H9 (cell line): ENCODE results near the gene BEST3. TPM values are rescaled to one million over a fixed set of nuclear protein-coding genes. Genes with fewer than 3 reads are reported as not detected.

Source experiments
- DNase-seq: peaks from one replicate; pipeline ENCODE4 v3.0.0-alpha.2; 2017
- H2AFZ ChIP-seq: one replicate; pipeline ENCODE4 v1.6.1; 2013; ENCODE audit warnings: mild to moderate bottlenecking, low read length, control low read depth, moderate library complexity
- H2AK5ac ChIP-seq: 2 replicates; pipeline ENCODE4 v1.6.1; 2013; ENCODE audit warnings: low read length, control low read depth, mixed read lengths; ENCODE audit not compliant: insufficient read length
- H2BK120ac ChIP-seq: one replicate; pipeline ENCODE4 v1.6.1; 2013; ENCODE audit warnings: low read depth, mild to moderate bottlenecking, low read length, control low read depth, inconsistent platforms; ENCODE audit not compliant: poor library complexity, severe bottlenecking
- H2BK12ac ChIP-seq: 2 replicates; pipeline ENCODE4 v1.6.1; 2013; ENCODE audit warnings: low read length, control low read depth, mixed read lengths, low read depth; ENCODE audit not compliant: insufficient read length
- H2BK15ac ChIP-seq: 2 replicates; pipeline ENCODE4 v1.6.1; 2013; ENCODE audit warnings: low read depth, low read length, control low read depth
- H2BK20ac ChIP-seq: one replicate; pipeline ENCODE4 v1.6.1; 2013; ENCODE audit warnings: low read depth, mild to moderate bottlenecking, low read length, control low read depth, inconsistent platforms; ENCODE audit not compliant: poor library complexity, severe bottlenecking
- H2BK5ac ChIP-seq: 2 replicates; pipeline ENCODE4 v1.6.1; 2013; ENCODE audit warnings: low read length, control low read depth, mixed read lengths; ENCODE audit not compliant: insufficient read length
- H3K14ac ChIP-seq: 2 replicates; pipeline ENCODE4 v1.6.1; 2013; ENCODE audit warnings: low read length, control low read depth; ENCODE audit not compliant: insufficient read depth
- H3K18ac ChIP-seq: 2 replicates; pipeline ENCODE4 v1.6.1; 2013; ENCODE audit warnings: low read depth, mild to moderate bottlenecking, mixed read lengths, low read length, control low read depth; ENCODE audit not compliant: insufficient read length
- H3K23ac ChIP-seq: 2 replicates; pipeline ENCODE4 v1.6.1; 2013; ENCODE audit warnings: low read length, control low read depth, mixed read lengths, low read depth; ENCODE audit not compliant: insufficient read length
- H3K23me2 ChIP-seq: 2 replicates; pipeline ENCODE4 v1.6.1; 2013; ENCODE audit warnings: low read depth, mild to moderate bottlenecking, mixed read lengths, low read length, control low read depth; ENCODE audit not compliant: insufficient read length, poor library complexity, severe bottlenecking
- H3K27ac ChIP-seq: 2 replicates; pipeline ENCODE4 v1.5.1; 2013; ENCODE audit warnings: low read length, control low read depth, mixed read lengths, low read depth; ENCODE audit not compliant: insufficient read length
- H3K27me3 ChIP-seq: 2 replicates; pipeline ENCODE4 v1.6.1; 2013; ENCODE audit warnings: low read length, control low read depth, inconsistent platforms; ENCODE audit not compliant: insufficient read depth
- H3K4ac ChIP-seq: 2 replicates; pipeline ENCODE4 v1.6.1; 2013; ENCODE audit warnings: low read depth, mild to moderate bottlenecking, control low read depth, inconsistent platforms, low read length, moderate library complexity
- H3K4me1 ChIP-seq: 2 replicates; pipeline ENCODE4 v1.6.1; 2013; ENCODE audit warnings: low read length, control low read depth, inconsistent platforms; ENCODE audit not compliant: insufficient read depth
- H3K4me2 ChIP-seq: 2 replicates; pipeline ENCODE4 v1.6.1; 2013; ENCODE audit warnings: low read length, control low read depth, mixed read lengths; ENCODE audit not compliant: insufficient read length, insufficient read depth
- H3K56ac ChIP-seq: 2 replicates; pipeline ENCODE4 v1.6.1; 2013; ENCODE audit warnings: low read depth, mild to moderate bottlenecking, mixed read lengths, low read length, control low read depth; ENCODE audit not compliant: insufficient read length
- H3K79me1 ChIP-seq: 2 replicates; pipeline ENCODE4 v1.6.1; 2013; ENCODE audit warnings: low read depth, mild to moderate bottlenecking, moderate library complexity, low read length, control low read depth, inconsistent platforms; ENCODE audit not compliant: insufficient read depth, poor library complexity, severe bottlenecking
- H3K79me2 ChIP-seq: 2 replicates; pipeline ENCODE4 v1.6.1; 2013; ENCODE audit warnings: low read length, control low read depth, inconsistent platforms; ENCODE audit not compliant: insufficient read depth
- H3K9ac ChIP-seq: 2 replicates; pipeline ENCODE4 v1.6.1; 2013; ENCODE audit warnings: low read length, control low read depth, mixed read lengths; ENCODE audit not compliant: insufficient read length; ENCODE audit errors: extremely low read depth
- H3K9me3 ChIP-seq: one replicate; pipeline ENCODE4 v1.6.1; 2013; ENCODE audit warnings: low read depth, low read length, inconsistent platforms; ENCODE audit not compliant: control insufficient read depth
- H3T11ph ChIP-seq: one replicate; pipeline ENCODE4 v1.6.1; 2013; ENCODE audit warnings: mild to moderate bottlenecking, low read length, control low read depth, inconsistent platforms
- H4K20me1 ChIP-seq: one replicate; pipeline ENCODE4 v1.6.1; 2013; ENCODE audit not compliant: control insufficient read depth, insufficient read length, insufficient read depth
- H4K5ac ChIP-seq: 2 replicates; pipeline ENCODE4 v1.6.1; 2013; ENCODE audit warnings: low read depth, mild to moderate bottlenecking, mixed read lengths, low read length, control low read depth; ENCODE audit not compliant: insufficient read length
- H4K8ac ChIP-seq: replicated peaks from 2 replicates; pipeline ENCODE4 v1.6.1; 2013; ENCODE audit warnings: low read length, control low read depth, mixed read lengths, low read depth; ENCODE audit not compliant: insufficient read length
- H4K91ac ChIP-seq: 2 replicates; pipeline ENCODE4 v1.6.1; 2013; ENCODE audit warnings: low read depth, mild to moderate bottlenecking, moderate library complexity, mixed read lengths, low read length, control low read depth; ENCODE audit not compliant: insufficient read length
- H3K27ac Mint-ChIP-seq, 3 experiments: 2 replicates in 2 of 3; 3 replicates in 1 of 3; pipeline ENCODE4 v1.8.0; 2020 to 2021; ENCODE audit warnings: mixed read lengths in 3 of 3, mild to moderate bottlenecking in 1 of 3, moderate library complexity in 1 of 3
- H3K27me3 Mint-ChIP-seq: 2 replicates; pipeline ENCODE4 v1.8.0; 2021; ENCODE audit warnings: low read depth, mild to moderate bottlenecking, moderate library complexity, mixed read lengths
- H3K36me3 Mint-ChIP-seq, 3 experiments: 2 replicates in 2 of 3; 3 replicates in 1 of 3; pipeline ENCODE4 v1.8.0; 2020 to 2021; ENCODE audit warnings: low read depth in 3 of 3, mixed read lengths in 3 of 3; ENCODE audit not compliant: insufficient read depth in 1 of 3
- H3K4me1 Mint-ChIP-seq, 2 experiments: 2 replicates each; pipeline ENCODE4 v1.8.0; 2020; ENCODE audit warnings: mixed read lengths in 2 of 2
- H3K4me3 Mint-ChIP-seq, 2 experiments: 2 replicates in 1 of 2; 3 replicates in 1 of 2; pipeline ENCODE4 v1.8.0; 2020 to 2021; ENCODE audit warnings: mild to moderate bottlenecking in 2 of 2, mixed read lengths in 2 of 2, moderate library complexity in 1 of 2
- H3K9me3 Mint-ChIP-seq, 2 experiments: 2 replicates in 1 of 2; 3 replicates in 1 of 2; pipeline ENCODE4 v1.8.0; 2020; ENCODE audit warnings: mild to moderate bottlenecking in 2 of 2, mixed read lengths in 2 of 2, moderate library complexity in 1 of 2
- total RNA-seq: library from RNA; stranded (reverse); gene quantifications from 2 replicates; pipeline ENCODE4 v1.2.1, GENCODE V29; 2021
- TF ChIP-seq, protein P1 (sequence below): fragments of 200-600 bp; sonication (generic); conservative IDR thresholded peaks from 3 replicates; pipeline ENCODE4 v1.8.0; 2021; ENCODE audit warnings: antibody characterized with exemption, mild to moderate bottlenecking

The BEST3 gene
- total RNA-seq, 1 experiment from 2014 or later: 0.42 TPM

DNA sequence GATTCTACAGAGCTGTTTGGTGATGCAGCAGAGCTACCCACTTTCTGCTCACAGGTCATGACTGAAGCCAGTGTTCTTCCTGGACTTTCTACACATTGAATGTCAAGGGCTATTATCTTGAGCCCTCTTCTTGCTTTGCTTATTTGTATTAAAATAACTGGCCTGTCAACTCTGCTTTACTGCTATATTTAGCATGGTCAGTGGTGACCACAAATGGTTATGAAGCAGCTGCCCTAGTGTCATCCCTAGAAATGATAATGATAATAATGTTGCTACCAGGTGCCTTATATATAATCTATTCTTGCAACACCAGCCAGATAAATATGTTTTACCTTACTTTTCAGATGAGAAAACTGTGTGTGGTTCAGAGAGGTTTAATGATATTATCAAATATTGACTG, 85.8 kb downstream of the BEST3 start:
- Histone ChIP-seq H3K4ac (no peak overlapping the region), H2BK20ac (no peak overlapping the region), H2AFZ (no peak overlapping the region), H3K18ac (no peak overlapping the region), H4K20me1 (no peaks in the 10 kb centered on the region), H3K9me3 (no peaks in the 10 kb centered on the region), H2BK120ac (no peak overlapping the region), H3K4me1 (no peaks in the 10 kb centered on the region), H2BK5ac (no peak overlapping the region), H3K23ac (no peak overlapping the region), H3K9ac (no peak overlapping the region), H3K14ac (no peak overlapping the region), H3K4me2 (no peak overlapping the region), H2AK5ac (no peak overlapping the region), H3K56ac (no peak overlapping the region), H2BK15ac (no peak overlapping the region), H2BK12ac (no peak overlapping the region), H3K23me2 (no peaks in the 10 kb centered on the region), H4K5ac (no peak overlapping the region), H4K91ac (no peak overlapping the region), H3K27me3 (no peaks in the 10 kb centered on the region), H3K27ac (no peak overlapping the region), H4K8ac (no peak overlapping the region), H3K79me2 (no peaks in the 10 kb centered on the region), H3K79me1 (no peaks in the 10 kb centered on the region), H3T11ph (no peak overlapping the region)
- no peaks in the 10 kb centered on the region for H3K36me3 Mint-ChIP-seq
- no peaks in the 10 kb centered on the region; the same call in 1 of the 2 replicates for H3K27me3 Mint-ChIP-seq
- no peak overlapping the region for H3K27ac Mint-ChIP-seq
- peaks cover 3% of the 10 kb centered on the region in 2 experiments; a peak in 2 of 4 replicates for H3K4me1 Mint-ChIP-seq
- DNase-seq: no peak
- no peak overlapping the region for H3K4me3 Mint-ChIP-seq
- no peaks in the 10 kb centered on the region for H3K9me3 Mint-ChIP-seq
- TF ChIP-seq, protein P1, sequence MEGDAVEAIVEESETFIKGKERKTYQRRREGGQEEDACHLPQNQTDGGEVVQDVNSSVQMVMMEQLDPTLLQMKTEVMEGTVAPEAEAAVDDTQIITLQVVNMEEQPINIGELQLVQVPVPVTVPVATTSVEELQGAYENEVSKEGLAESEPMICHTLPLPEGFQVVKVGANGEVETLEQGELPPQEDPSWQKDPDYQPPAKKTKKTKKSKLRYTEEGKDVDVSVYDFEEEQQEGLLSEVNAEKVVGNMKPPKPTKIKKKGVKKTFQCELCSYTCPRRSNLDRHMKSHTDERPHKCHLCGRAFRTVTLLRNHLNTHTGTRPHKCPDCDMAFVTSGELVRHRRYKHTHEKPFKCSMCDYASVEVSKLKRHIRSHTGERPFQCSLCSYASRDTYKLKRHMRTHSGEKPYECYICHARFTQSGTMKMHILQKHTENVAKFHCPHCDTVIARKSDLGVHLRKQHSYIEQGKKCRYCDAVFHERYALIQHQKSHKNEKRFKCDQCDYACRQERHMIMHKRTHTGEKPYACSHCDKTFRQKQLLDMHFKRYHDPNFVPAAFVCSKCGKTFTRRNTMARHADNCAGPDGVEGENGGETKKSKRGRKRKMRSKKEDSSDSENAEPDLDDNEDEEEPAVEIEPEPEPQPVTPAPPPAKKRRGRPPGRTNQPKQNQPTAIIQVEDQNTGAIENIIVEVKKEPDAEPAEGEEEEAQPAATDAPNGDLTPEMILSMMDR: no peak
